Fibroblast of villous mesenchyme (primary cell): ENCODE measurements around the gene RBKS. TPM values are rescaled to one million over a fixed set of nuclear protein-coding genes. Genes with fewer than 3 reads are reported as not detected.

ENCODE experiments used
- DNase-seq: peaks from one replicate; pipeline ENCODE4 v3.0.0-alpha.2; 2010; ENCODE audit warnings: low read depth
- H3K4me3 ChIP-seq: 2 replicates; pipeline ENCODE4 v1.5.1; 2011; ENCODE audit warnings: low read depth, mild to moderate bottlenecking, low read length
- CTCF ChIP-seq: IDR thresholded peaks from 2 replicates; pipeline ENCODE4 v1.5.1; 2012; ENCODE audit warnings: low read depth, mild to moderate bottlenecking, low read length; ENCODE audit not compliant: insufficient read depth
- total RNA-seq: library from RNA; depleted of rRNA; stranded (reverse); fragments of >200 nt; gene quantifications from 2 replicates; pipeline ENCODE4 v1.2.3, GENCODE V29; 2012

RBKS gene
- total RNA-seq, 1 donor: 1.3 TPM

GRCh38 chr2:27795093-27795834 is 94.9 kb downstream of the RBKS start:
- no peak overlapping the region for H3K4me3 ChIP-seq
- DNase-seq: no peak
- no peak for TF ChIP-seq CTCF

- no peak overlapping the region for H3K4me3 ChIP-seq
- peak; percentile 51 for DNase-seq
- no peak for TF ChIP-seq CTCF
Measured at GRCh38 chr2:27792759-27793158, 97.4 kb downstream of the RBKS start.

- TF ChIP-seq CTCF: no peak
- peak; percentile 73 for DNase-seq
- H3K4me3 ChIP-seq: no peak overlapping the region
Measured at GRCh38 chr2:27790796-27791195, 99.4 kb downstream of the RBKS start.

- DNase-seq: no peak
- H3K4me3 ChIP-seq: no peak overlapping the region
- no peak for TF ChIP-seq CTCF
Measured at GRCh38 chr2:27782701-27783100, 107.5 kb downstream of the RBKS start.

GRCh38 chr2:27781496-27781895 is 108.7 kb downstream of the RBKS start:
- H3K4me3 ChIP-seq: no peak overlapping the region
- no peak for DNase-seq
- TF ChIP-seq CTCF: no peak

- no peak overlapping the region for H3K4me3 ChIP-seq
- peak; percentile 49 for DNase-seq
- TF ChIP-seq CTCF: no peak
Measured at GRCh38 chr2:27779417-27780055, 110.7 kb downstream of the RBKS start.
